ENCODE measurements around the gene TRMT61A.

TRMT61A gene

GRCh38 chr14:103544388-103545218 lies 15.6 kb downstream of the TRMT61A start:
- no peak overlapping the region for H3K27ac Mint-ChIP-seq
- no peaks in the 10 kb centered on the region for H3K4me1 Mint-ChIP-seq (ENCODE audit: low read depth)
- H3K27me3 Mint-ChIP-seq: no peaks in the 10 kb centered on the region
- no peaks in the 10 kb centered on the region for H3K9me3 Mint-ChIP-seq
- H3K36me3 Mint-ChIP-seq (ENCODE audit: low read depth): no peaks in the 10 kb centered on the region
- no peak overlapping the region for H3K4me3 Mint-ChIP-seq

DNA sequence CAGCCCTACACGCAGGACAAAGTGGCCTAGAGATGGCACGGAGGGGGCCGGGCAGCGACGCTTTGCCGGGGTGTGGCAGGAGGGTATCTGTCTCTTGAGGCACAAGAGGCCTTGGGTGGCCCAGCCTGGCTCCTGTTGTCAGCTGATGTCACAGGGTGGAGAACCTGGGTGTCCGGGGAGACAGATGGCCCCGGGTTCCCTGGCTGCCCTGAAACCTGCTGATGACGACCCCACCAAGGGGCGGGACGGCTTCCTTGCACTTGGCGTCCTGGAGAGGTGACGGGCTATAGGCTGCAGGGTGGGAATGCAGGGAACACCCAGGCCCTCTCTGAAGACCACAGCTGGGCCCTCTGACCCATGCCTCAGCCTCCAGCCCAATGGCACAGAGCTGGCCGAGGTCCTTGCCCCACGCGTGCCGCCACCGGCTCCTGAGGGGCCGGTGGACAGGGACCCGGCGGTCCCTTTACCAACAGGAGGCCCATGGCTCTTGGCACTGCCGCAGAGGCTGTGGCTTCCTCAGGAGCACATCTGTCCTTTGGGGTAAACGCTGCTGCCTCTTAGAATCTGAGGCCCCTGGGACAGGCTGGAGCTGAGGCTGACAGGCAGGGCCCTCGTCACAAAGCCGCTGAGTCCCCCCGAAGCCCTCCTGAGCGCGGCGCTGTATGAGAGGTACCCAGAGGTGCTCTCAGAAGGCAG lies 16.4 kb downstream of the TRMT61A start:
- Mint-ChIP-seq H3K4me3 (no peak overlapping the region), H3K27me3 (no peaks in the 10 kb centered on the region), H3K4me1 (ENCODE audit: low read depth) (no peaks in the 10 kb centered on the region), H3K36me3 (ENCODE audit: low read depth) (no peaks in the 10 kb centered on the region), H3K9me3 (no peaks in the 10 kb centered on the region), H3K27ac (no peak overlapping the region)

GRCh38 chr14:103545915-103546651 lies 17.1 kb downstream of the TRMT61A start:
- Mint-ChIP-seq H3K4me3 (no peak overlapping the region), H3K27me3 (no peaks in the 10 kb centered on the region), H3K9me3 (no peaks in the 10 kb centered on the region), H3K4me1 (ENCODE audit: low read depth) (no peaks in the 10 kb centered on the region), H3K27ac (no peak overlapping the region), H3K36me3 (ENCODE audit: low read depth) (no peaks in the 10 kb centered on the region)

GRCh38 chr14:103546652-103547454 lies 17.9 kb downstream of the TRMT61A start:
- H3K27me3 Mint-ChIP-seq: no peaks in the 10 kb centered on the region
- no peaks in the 10 kb centered on the region for H3K9me3 Mint-ChIP-seq
- no peaks in the 10 kb centered on the region for H3K36me3 Mint-ChIP-seq (ENCODE audit: low read depth)
- H3K4me1 Mint-ChIP-seq (ENCODE audit: low read depth): no peaks in the 10 kb centered on the region
- H3K4me3 Mint-ChIP-seq: no peak overlapping the region
- no peak overlapping the region for H3K27ac Mint-ChIP-seq

GRCh38 chr14:103547455-103547940 lies 18.5 kb downstream of the TRMT61A start:
- Mint-ChIP-seq H3K9me3 (no peaks in the 10 kb centered on the region), H3K27ac (no peak overlapping the region), H3K27me3 (no peaks in the 10 kb centered on the region), H3K4me3 (no peak overlapping the region), H3K36me3 (ENCODE audit: low read depth) (no peaks in the 10 kb centered on the region), H3K4me1 (ENCODE audit: low read depth) (no peaks in the 10 kb centered on the region)

DNA sequence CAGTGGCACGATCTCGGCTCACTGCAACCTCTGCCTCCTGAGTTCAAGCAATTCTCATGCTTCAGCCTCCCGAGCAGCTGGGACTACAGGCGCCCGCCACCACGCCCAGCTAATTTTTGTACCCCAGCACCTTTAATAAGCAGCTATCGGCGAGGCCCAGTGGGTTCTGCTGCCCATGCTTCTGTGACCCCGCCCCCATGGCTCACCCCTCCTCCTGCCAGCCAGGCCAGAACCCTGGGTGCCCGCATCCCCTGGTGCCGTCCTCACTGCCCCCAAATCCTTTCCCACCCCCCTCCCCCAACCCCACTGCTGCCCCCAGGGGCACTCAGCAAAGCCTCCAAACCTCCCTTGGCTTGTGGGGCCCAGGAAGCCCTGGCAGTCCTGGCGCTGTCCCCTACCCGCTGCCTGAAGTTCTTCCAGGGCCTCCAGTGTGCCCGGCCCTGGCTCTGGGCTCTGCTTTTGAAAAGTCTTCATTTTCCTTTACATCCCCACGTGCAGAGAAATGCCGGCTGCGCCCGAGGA lies 19.0 kb downstream of the TRMT61A start:
- Mint-ChIP-seq H3K4me1 (ENCODE audit: low read depth) (no peaks in the 10 kb centered on the region), H3K27ac (no peak overlapping the region), H3K27me3 (no peaks in the 10 kb centered on the region), H3K9me3 (no peaks in the 10 kb centered on the region), H3K36me3 (ENCODE audit: low read depth) (no peaks in the 10 kb centered on the region), H3K4me3 (no peak overlapping the region)

DNA sequence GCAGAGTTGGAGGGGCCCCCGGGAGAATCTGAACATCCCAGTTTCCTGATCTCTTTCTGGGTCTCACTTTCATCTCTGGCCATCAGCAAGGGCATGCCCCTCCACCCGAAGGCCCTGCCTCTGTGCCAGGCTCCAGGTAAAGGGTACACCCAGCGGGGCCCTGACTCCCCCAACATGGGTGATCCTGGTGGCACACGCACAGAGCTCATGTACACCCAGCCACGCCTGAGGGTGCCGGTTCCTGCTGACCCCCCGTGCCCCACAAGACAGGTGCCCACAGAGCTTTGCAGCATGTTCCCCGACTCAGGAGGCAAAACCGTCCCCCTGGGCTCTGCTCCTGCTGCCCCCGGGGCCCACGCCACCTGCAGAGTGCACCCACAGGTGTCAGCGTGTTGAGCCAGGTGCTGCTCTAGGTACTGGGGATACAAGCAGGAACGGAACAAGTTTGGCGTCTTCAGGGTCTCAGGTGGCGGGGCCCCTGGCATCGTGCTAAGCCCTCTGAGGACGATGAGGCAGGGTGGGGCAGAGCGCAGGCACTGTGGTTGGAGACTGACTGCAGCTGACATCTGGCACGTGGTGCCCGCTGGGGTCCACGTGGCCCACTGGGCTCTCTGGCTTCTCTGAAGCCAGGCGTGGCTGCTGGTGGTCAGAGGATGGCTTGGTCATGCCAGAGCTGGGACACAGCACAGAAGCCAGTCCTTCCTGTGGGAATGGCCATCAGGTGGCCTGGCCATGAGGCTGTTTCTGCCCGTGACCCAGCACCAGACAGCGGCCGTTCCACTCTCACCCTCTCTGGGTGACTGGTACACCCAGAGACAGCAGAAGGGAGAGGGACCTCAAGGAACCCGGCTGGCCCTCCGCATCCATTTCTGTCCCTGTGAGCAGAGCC lies 19.7 kb downstream of the TRMT61A start:
- Mint-ChIP-seq H3K4me1 (ENCODE audit: low read depth) (no peaks in the 10 kb centered on the region), H3K36me3 (ENCODE audit: low read depth) (no peaks in the 10 kb centered on the region), H3K27me3 (no peaks in the 10 kb centered on the region), H3K9me3 (no peaks in the 10 kb centered on the region), H3K27ac (no peak overlapping the region), H3K4me3 (no peak overlapping the region)

- Mint-ChIP-seq H3K9me3 (no peaks in the 10 kb centered on the region), H3K27me3 (no peaks in the 10 kb centered on the region), H3K36me3 (ENCODE audit: low read depth) (no peaks in the 10 kb centered on the region), H3K4me1 (ENCODE audit: low read depth) (no peaks in the 10 kb centered on the region), H3K4me3 (no peak overlapping the region), H3K27ac (no peak overlapping the region)
Observed at GRCh38 chr14:103549361-103550311, 20.6 kb downstream of the TRMT61A start.

DNA sequence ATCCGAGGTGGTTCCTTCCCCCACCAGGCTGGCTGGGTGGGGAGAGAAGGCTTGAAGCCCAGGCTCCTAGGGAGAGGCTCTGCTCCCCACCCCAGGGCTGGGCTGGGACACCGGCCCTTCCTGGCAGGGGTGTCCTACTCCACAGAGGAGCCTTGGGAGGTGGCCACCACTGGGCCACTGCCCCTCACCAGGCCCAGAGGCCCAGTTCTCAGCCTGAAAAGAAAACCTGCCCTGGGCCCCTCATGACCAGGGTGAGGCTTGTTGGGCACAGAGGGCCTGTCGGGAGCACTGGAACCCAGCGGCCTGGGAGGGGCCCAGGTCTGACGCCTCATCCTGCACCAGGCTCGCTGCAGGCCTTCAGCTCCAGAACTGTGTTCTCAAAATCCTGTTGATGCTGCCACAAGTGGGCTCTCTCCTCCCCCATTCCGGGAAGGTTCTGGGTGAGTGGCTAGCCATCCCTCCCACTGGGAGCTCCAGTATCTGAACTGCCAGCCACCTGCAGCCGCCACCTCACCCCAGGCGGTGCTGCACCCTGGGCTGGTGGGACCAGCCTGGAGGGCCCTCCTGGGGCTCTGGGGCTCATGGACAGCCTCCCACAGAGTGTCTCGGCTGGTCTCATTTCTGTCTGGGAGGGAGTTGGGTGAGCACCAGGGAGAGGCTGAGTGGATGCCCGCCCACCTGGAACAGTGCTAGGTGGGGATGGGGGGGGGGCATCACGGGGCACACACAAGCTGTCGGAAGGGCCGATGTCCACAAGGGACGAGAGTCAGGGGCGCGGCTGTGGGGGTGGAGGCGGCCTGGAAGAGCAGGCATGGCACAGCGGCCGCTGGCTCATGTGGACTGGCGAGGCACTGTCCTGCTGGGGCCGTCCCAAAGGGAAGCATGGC lies 21.7 kb downstream of the TRMT61A start:
- Mint-ChIP-seq H3K4me1 (ENCODE audit: low read depth) (no peaks in the 10 kb centered on the region), H3K9me3 (no peaks in the 10 kb centered on the region), H3K27ac (no peak overlapping the region), H3K36me3 (ENCODE audit: low read depth) (no peaks in the 10 kb centered on the region), H3K4me3 (no peak overlapping the region), H3K27me3 (no peaks in the 10 kb centered on the region)

GRCh38 chr14:103551338-103551762 lies 22.4 kb downstream of the TRMT61A start:
- H3K4me3 Mint-ChIP-seq: no peak overlapping the region

GRCh38 chr14:103552011-103552845 lies 23.2 kb downstream of the TRMT61A start:
- Mint-ChIP-seq H3K27me3 (no peaks in the 10 kb centered on the region), H3K9me3 (no peaks in the 10 kb centered on the region), H3K4me3 (no peak overlapping the region), H3K4me1 (ENCODE audit: low read depth) (peaks cover 3% of the 10 kb centered on the region), H3K27ac (no peak overlapping the region), H3K36me3 (ENCODE audit: low read depth) (no peaks in the 10 kb centered on the region)

More at GRCh38 chr14:103551338-103551762, 22.4 kb downstream of the TRMT61A start:
- no peaks in the 10 kb centered on the region for H3K36me3 Mint-ChIP-seq (ENCODE audit: low read depth)
- H3K27me3 Mint-ChIP-seq: no peaks in the 10 kb centered on the region
- H3K4me1 Mint-ChIP-seq (ENCODE audit: low read depth): no peaks in the 10 kb centered on the region
- no peaks in the 10 kb centered on the region for H3K9me3 Mint-ChIP-seq
- H3K27ac Mint-ChIP-seq: no peak overlapping the region
